A549 (cell line): ENCODE measurements around the gene CNTN3. TPM values are rescaled to one million over a fixed set of nuclear protein-coding genes. Genes with fewer than 3 reads are reported as not detected.
A peak's percentile ranks its signal among the peaks of the same experiment; 100 is the strongest.

Experiments used
- ATAC-seq, 2 experiments: fragments of 200-7000 bp in 1 of 2; fragments of >200 bp in 1 of 2; cut with Nextera tagmentation in 1 of 2; cut with Tn5 transposase in 1 of 2; 3 replicates each; pipeline versions ENCODE4 v1.8.0 to v1.9.1; 2018 to 2020; ENCODE audit warnings: mild to moderate bottlenecking in 1 of 2, moderate library complexity in 1 of 2
- CTCF ChIA-PET: fragments of 300-600 bp; sonication (Branson Sonifier 250); formaldehyde crosslinking; extraction: SDS; loops from one replicate; lab custom pipeline; 2021; ENCODE audit warnings: antibody characterized with exemption, inconsistent platforms; lab: Yijun Ruan, JAX
- POLR2A ChIA-PET: fragments of 350-600 bp; formaldehyde crosslinking; extraction: SDS; loops from one replicate; lab custom pipeline; 2021; ENCODE audit warnings: antibody characterized with exemption, inconsistent platforms; lab: Yijun Ruan, JAX
- DNase-seq, 2 experiments: peaks; one replicate each; pipeline versions ENCODE4 v3.0.0 to v3.0.0-alpha.2; 2011 to 2016; ENCODE audit warnings: low read depth in 1 of 2, low spot score in 1 of 2
- FAIRE-seq: peaks from 2 replicates; lab custom pipeline; 2011; peaks lifted over from hg19 to GRCh38; lab: Jason Lieb, UNC
- H3K27ac ChIP-seq, 2 experiments: fragments of >200 bp; sonication (Bioruptor Twin); formaldehyde crosslinking; 3 replicates each; pipeline ENCODE4 v1.5.1; 2016 to 2017
- H3K4me1 ChIP-seq: fragments of >200 bp; sonication (Bioruptor Twin); formaldehyde crosslinking; 3 replicates; pipeline ENCODE4 v1.6.1; 2016
- H3K4me2 ChIP-seq: fragments of >200 bp; sonication (Bioruptor Twin); formaldehyde crosslinking; 3 replicates; pipeline ENCODE4 v1.6.1; 2016
- H3K4me3 ChIP-seq: fragments of >200 bp; sonication (Bioruptor Twin); formaldehyde crosslinking; 3 replicates; pipeline ENCODE4 v1.5.1; 2016
- H3K9me3 ChIP-seq: fragments of >200 bp; sonication (Bioruptor Twin); formaldehyde crosslinking; 3 replicates; pipeline ENCODE4 v1.6.1; 2016
- BHLHE40 ChIP-seq: IDR thresholded peaks from 2 replicates; pipeline ENCODE4 v1.6.1; 2012; ENCODE audit warnings: low read depth, low read length, inconsistent platforms
- CEBPB ChIP-seq, 2 experiments: fragments of >200 bp in 1 of 2; sonication (Bioruptor Twin) in 1 of 2; formaldehyde crosslinking in 1 of 2; IDR thresholded peaks; 2 replicates each; pipeline ENCODE4 v1.6.1; 2012 to 2016
- CTCF ChIP-seq: fragments of >200 bp; sonication (Bioruptor Twin); formaldehyde crosslinking; IDR thresholded peaks from 3 replicates; pipeline ENCODE4 v1.5.1; 2016
- EHF ChIP-seq: fragments of 250-450 bp; sonication (Bioruptor Pico); IDR thresholded peaks from 2 replicates; pipeline ENCODE4 v1.5.0; 2020; ENCODE audit warnings: mild to moderate bottlenecking
- FOSB ChIP-seq: fragments of 250-450 bp; sonication (Bioruptor Pico); IDR thresholded peaks from 2 replicates; pipeline ENCODE4 v1.5.0; 2020; ENCODE audit warnings: mild to moderate bottlenecking, moderate library complexity
- HEYL ChIP-seq: fragments of 250-450 bp; sonication (Bioruptor Pico); IDR thresholded peaks from 2 replicates; pipeline ENCODE4 v1.8.0; 2021; ENCODE audit warnings: mild to moderate bottlenecking, moderate library complexity
- HOXB5 ChIP-seq: fragments of 250-450 bp; sonication (Bioruptor Pico); IDR thresholded peaks from 2 replicates; pipeline ENCODE4 v1.5.0; 2020; ENCODE audit warnings: mild to moderate bottlenecking, moderate library complexity
- KDM5A ChIP-seq: fragments of 200-600 bp; sonication (generic); IDR thresholded peaks from 2 replicates; pipeline ENCODE4 v1.6.1; 2016; ENCODE audit warnings: antibody characterized with exemption, mild to moderate bottlenecking
- MAFK ChIP-seq: fragments of 450-650 bp; IDR thresholded peaks from 2 replicates; pipeline ENCODE4 v1.6.1; 2014; ENCODE audit not compliant: partially characterized antibody
- NFE2L2 ChIP-seq: fragments of 150-350 bp; conservative IDR thresholded peaks from 2 replicates; pipeline ENCODE4 v1.6.1; 2014; ENCODE audit warnings: low read length
- NPAS2 ChIP-seq: fragments of 250-450 bp; sonication (Bioruptor Pico); IDR thresholded peaks from 2 replicates; pipeline ENCODE4 v1.8.0; 2022; ENCODE audit warnings: mild to moderate bottlenecking, moderate library complexity, borderline replicate concordance
- PBX3 ChIP-seq: IDR thresholded peaks from 2 replicates; pipeline ENCODE4 v1.6.1; 2012
- PHF8 ChIP-seq: fragments of 200-600 bp; sonication (generic); IDR thresholded peaks from 2 replicates; pipeline ENCODE4 v1.6.1; 2016; ENCODE audit warnings: low read depth, mild to moderate bottlenecking, antibody characterized with exemption, moderate library complexity, borderline replicate concordance
- RAD21 ChIP-seq, 2 experiments: fragments of >200 bp in 1 of 2; sonication (Bioruptor Twin) in 1 of 2; formaldehyde crosslinking in 1 of 2; IDR thresholded peaks in 1 of 2; conservative IDR thresholded peaks in 1 of 2; 2 replicates in 1 of 2; 3 replicates in 1 of 2; pipeline ENCODE4 v1.6.1; 2012 to 2018; ENCODE audit warnings: inconsistent platforms in 1 of 2
- RARB ChIP-seq: fragments of 250-450 bp; sonication (Bioruptor Pico); IDR thresholded peaks from 2 replicates; pipeline ENCODE4 v1.8.0; 2021; ENCODE audit warnings: mild to moderate bottlenecking, moderate library complexity
- RFX5 ChIP-seq: fragments of 450-650 bp; IDR thresholded peaks from 2 replicates; pipeline ENCODE4 v1.7.1; 2014; ENCODE audit warnings: antibody characterized with exemption, mild to moderate bottlenecking, moderate library complexity
- RNF2 ChIP-seq: fragments of 200-600 bp; sonication (generic); IDR thresholded peaks from 2 replicates; pipeline ENCODE4 v1.6.1; 2016; ENCODE audit warnings: low read depth, mild to moderate bottlenecking, antibody characterized with exemption, moderate library complexity, borderline replicate concordance
- SREBF2 ChIP-seq: fragments of 450-650 bp; IDR thresholded peaks from 2 replicates; pipeline ENCODE4 v1.6.1; 2014; ENCODE audit warnings: mild to moderate bottlenecking, moderate library complexity
- TP53 ChIP-seq: fragments of 250-450 bp; sonication (Bioruptor Pico); IDR thresholded peaks from 2 replicates; pipeline ENCODE4 v1.5.0; 2021; ENCODE audit warnings: mild to moderate bottlenecking, moderate library complexity
- ZNF302 ChIP-seq: fragments of 250-450 bp; sonication (Bioruptor Pico); IDR thresholded peaks from 2 replicates; pipeline ENCODE4 v1.9.0; 2021; ENCODE audit warnings: inconsistent platforms, mild to moderate bottlenecking, moderate library complexity
- ZSCAN20 ChIP-seq: fragments of 250-450 bp; sonication (Bioruptor Pico); IDR thresholded peaks from 2 replicates; pipeline ENCODE4 v1.8.0; 2022; ENCODE audit warnings: mild to moderate bottlenecking, moderate library complexity
- WGBS: methylation state at CpG from one replicate; pipeline ENCODE4 v1.1.6; 2017; ENCODE audit errors: missing lambda C conversion rate; 5-methylcytosine and 5-hydroxymethylcytosine counted together
- polyA plus RNA-seq, 4 experiments: library from polyadenylated mRNA; depleted of rRNA in 3 of 4; stranded (reverse); fragments of >200 nt; fragmentation: RNase III in 1 of 4; extraction: RNeasy Plus Mini Kit Qiagen cat#74134 plus additional on column Dnase treatment in 1 of 4; gene quantifications; 2 replicates in 3 of 4; 3 replicates in 1 of 4; pipeline ENCODE4 v1.2.3, GENCODE V29; 2011 to 2017
- TF ChIP-seq, protein P1 (sequence below): fragments of >200 bp; sonication (Bioruptor Twin); formaldehyde crosslinking; IDR thresholded peaks from 2 replicates; pipeline ENCODE4 v1.6.1; 2016
- TF ChIP-seq, protein P2 (sequence below): IDR thresholded peaks from 2 replicates; pipeline ENCODE4 v1.6.1; 2012
- TF ChIP-seq, protein P3 (sequence below): fragments of 200-600 bp; sonication (generic); IDR thresholded peaks from 2 replicates; pipeline ENCODE4 v1.6.1; 2016; ENCODE audit warnings: antibody characterized with exemption, mild to moderate bottlenecking, moderate library complexity

CNTN3 gene
- polyA plus RNA-seq, 2 of the 4 experiments (the other 2 are of a cell fraction): not detected

DNA sequence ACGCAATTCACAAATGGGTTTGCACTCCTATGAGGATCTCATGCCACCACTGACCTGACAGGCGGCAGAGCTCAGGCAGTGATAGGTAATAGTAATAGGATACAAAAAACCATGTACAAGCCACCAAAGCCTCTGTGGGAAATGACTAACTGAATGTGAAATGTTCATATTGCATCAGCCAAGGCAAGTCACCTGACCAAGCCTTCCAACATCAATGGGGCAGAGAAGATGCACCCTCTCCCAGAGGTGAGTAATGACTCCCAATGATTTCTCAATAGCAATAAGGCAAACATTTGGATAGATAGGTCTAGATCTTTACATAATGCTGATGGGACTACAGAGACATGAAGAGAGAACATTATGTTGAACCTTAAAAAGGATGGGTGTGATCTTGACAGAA is 14.9 kb downstream of the CNTN3 start:
- POLR2A ChIA-PET: no interaction called here
- no peak for ATAC-seq
- no peak overlapping the region for H3K27ac ChIP-seq
- no peak overlapping the region for H3K4me2 ChIP-seq
- no peak for TF ChIP-seq ZNF302 (CRISPR knock-in tag)
- TF ChIP-seq HOXB5 (CRISPR knock-in tag): no peak
- no peak for TF ChIP-seq BHLHE40
- no peak for TF ChIP-seq TP53
- no peak for TF ChIP-seq CTCF
- TF ChIP-seq RAD21 (conservative IDR thresholded peaks at IDR 0.05 in 1 of 2, IDR thresholded peaks at IDR 0.05 in 1 of 2): no peak
- TF ChIP-seq, all 56 proteins: peak for 0
- CTCF ChIA-PET: no interaction called here
- no peak for DNase-seq
- no peak for FAIRE-seq
- 62% methylated on average over 2 of the region's 2 CpGs for WGBS
- no peaks in the 10 kb centered on the region for H3K4me1 ChIP-seq
- H3K4me3 ChIP-seq: no peak overlapping the region
- H3K9me3 ChIP-seq: no peaks in the 10 kb centered on the region

GRCh38 chr3:74593152-74593551 is 21.3 kb downstream of the CNTN3 start:
- TF ChIP-seq TP53: no peak
- no peak for TF ChIP-seq PHF8
- TF ChIP-seq NFE2L2: no peak
- no peak for TF ChIP-seq ZSCAN20 (CRISPR knock-in tag)
- TF ChIP-seq, protein P1, sequence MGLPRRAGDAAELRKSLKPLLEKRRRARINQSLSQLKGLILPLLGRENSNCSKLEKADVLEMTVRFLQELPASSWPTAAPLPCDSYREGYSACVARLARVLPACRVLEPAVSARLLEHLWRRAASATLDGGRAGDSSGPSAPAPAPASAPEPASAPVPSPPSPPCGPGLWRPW: no peak
- TF ChIP-seq PBX3: no peak
- no peak for TF ChIP-seq MAFK
- no peak for TF ChIP-seq CEBPB (IDR thresholded peaks at IDR 0.05)
- TF ChIP-seq HEYL (CRISPR knock-in tag): no peak
- TF ChIP-seq RFX5: no peak
- TF ChIP-seq RNF2: no peak
- no peak for TF ChIP-seq KDM5A
- TF ChIP-seq NPAS2: no peak
- TF ChIP-seq, protein P2, sequence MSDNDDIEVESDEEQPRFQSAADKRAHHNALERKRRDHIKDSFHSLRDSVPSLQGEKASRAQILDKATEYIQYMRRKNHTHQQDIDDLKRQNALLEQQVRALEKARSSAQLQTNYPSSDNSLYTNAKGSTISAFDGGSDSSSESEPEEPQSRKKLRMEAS: no peak
- TF ChIP-seq FOSB: no peak
- TF ChIP-seq, all 56 proteins: peak for 0
- no peak overlapping the region for H3K4me2 ChIP-seq
- ChIA-PET CTCF (no interaction called here), POLR2A (no interaction called here)
- no peaks in the 10 kb centered on the region for H3K4me1 ChIP-seq
- ATAC-seq (no peak), DNase-seq (no peak), FAIRE-seq (no peak)
- H3K9me3 ChIP-seq: no peaks in the 10 kb centered on the region
- no peak overlapping the region for H3K27ac ChIP-seq
- H3K4me3 ChIP-seq: no peak overlapping the region
- 6% methylated on average over 3 of the region's 3 CpGs for WGBS

DNA sequence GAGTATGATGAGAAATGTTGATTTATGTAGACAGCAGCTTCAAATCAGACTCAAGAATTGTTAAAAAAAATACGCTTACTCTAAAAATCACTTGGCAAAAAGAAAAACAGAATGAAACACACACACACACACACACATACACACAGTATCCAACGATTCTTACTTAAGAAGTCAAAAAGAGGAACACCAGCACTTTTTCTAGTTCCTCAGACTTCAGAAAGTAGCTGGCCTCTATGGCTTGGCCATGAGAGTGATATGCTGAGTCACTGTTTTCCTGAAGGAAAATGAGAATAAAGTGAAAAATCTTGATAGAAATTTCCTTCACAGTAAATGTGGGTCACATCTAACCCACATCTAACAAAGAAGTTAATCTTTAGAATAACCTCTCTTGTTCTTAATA is 22.1 kb downstream of the CNTN3 start:
- ATAC-seq (no peak), DNase-seq (no peak), FAIRE-seq (no peak)
- H3K9me3 ChIP-seq: no peaks in the 10 kb centered on the region
- no peaks in the 10 kb centered on the region for H3K4me1 ChIP-seq
- H3K4me2 ChIP-seq: no peak overlapping the region
- WGBS: 7% methylated on average over 2 of the region's 2 CpGs
- CTCF ChIA-PET: no interaction called here
- TF ChIP-seq RFX5 (no peak), SREBF2 (no peak), MAFK (peak; percentile 61), EHF (CRISPR knock-in tag) (no peak), RARB (no peak), NFE2L2 (0 out of 2 replicates have a peak, but pooled peaks have one; percentile 37), KDM5A (no peak)
- TF ChIP-seq, protein P3, sequence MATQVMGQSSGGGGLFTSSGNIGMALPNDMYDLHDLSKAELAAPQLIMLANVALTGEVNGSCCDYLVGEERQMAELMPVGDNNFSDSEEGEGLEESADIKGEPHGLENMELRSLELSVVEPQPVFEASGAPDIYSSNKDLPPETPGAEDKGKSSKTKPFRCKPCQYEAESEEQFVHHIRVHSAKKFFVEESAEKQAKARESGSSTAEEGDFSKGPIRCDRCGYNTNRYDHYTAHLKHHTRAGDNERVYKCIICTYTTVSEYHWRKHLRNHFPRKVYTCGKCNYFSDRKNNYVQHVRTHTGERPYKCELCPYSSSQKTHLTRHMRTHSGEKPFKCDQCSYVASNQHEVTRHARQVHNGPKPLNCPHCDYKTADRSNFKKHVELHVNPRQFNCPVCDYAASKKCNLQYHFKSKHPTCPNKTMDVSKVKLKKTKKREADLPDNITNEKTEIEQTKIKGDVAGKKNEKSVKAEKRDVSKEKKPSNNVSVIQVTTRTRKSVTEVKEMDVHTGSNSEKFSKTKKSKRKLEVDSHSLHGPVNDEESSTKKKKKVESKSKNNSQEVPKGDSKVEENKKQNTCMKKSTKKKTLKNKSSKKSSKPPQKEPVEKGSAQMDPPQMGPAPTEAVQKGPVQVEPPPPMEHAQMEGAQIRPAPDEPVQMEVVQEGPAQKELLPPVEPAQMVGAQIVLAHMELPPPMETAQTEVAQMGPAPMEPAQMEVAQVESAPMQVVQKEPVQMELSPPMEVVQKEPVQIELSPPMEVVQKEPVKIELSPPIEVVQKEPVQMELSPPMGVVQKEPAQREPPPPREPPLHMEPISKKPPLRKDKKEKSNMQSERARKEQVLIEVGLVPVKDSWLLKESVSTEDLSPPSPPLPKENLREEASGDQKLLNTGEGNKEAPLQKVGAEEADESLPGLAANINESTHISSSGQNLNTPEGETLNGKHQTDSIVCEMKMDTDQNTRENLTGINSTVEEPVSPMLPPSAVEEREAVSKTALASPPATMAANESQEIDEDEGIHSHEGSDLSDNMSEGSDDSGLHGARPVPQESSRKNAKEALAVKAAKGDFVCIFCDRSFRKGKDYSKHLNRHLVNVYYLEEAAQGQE: no peak
- no peak overlapping the region for H3K4me3 ChIP-seq
- POLR2A ChIA-PET: no interaction called here
- H3K27ac ChIP-seq: no peak overlapping the region
